Cortex of kidney (tissue), 1 donor: ENCODE measurements around the gene RASSF7.

Experiments used
- DNase-seq: peaks from one replicate; lab custom pipeline; 2025; lab: John Stamatoyannopoulos, UW

The RASSF7 gene

DNA sequence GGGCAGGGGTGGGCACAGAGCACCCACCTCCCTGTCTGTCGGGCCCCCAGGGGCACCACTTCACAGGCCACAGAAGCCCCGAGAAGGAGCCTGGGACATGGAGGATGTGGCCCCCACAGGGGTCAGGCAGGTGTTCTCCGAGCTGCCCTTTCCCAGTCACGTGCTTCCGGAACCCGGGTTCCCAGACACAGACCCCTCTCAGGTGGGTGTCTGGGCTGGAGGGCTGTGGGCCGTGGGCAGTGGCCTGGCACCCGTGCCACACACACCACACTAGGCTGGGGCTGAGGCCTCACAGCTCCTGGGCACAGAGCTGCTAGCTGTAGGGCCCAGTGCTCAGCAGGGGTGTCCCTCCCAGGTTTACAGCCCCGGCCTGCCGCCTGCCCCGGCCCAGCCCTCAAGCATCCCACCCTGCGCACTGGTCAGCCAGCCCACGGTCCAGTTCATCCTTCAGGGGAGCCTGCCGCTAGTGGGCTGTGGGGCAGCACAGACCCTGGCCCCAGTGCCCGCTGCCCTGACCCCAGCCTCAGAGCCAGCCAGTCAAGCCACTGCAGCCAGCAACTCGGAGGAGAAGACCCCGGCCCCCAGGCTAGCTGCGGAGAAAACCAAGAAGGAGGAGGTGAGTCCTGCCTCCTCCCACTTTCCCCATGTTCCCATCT is 49.5 kb downstream of the RASSF7 start:
- no peak for DNase-seq

DNA sequence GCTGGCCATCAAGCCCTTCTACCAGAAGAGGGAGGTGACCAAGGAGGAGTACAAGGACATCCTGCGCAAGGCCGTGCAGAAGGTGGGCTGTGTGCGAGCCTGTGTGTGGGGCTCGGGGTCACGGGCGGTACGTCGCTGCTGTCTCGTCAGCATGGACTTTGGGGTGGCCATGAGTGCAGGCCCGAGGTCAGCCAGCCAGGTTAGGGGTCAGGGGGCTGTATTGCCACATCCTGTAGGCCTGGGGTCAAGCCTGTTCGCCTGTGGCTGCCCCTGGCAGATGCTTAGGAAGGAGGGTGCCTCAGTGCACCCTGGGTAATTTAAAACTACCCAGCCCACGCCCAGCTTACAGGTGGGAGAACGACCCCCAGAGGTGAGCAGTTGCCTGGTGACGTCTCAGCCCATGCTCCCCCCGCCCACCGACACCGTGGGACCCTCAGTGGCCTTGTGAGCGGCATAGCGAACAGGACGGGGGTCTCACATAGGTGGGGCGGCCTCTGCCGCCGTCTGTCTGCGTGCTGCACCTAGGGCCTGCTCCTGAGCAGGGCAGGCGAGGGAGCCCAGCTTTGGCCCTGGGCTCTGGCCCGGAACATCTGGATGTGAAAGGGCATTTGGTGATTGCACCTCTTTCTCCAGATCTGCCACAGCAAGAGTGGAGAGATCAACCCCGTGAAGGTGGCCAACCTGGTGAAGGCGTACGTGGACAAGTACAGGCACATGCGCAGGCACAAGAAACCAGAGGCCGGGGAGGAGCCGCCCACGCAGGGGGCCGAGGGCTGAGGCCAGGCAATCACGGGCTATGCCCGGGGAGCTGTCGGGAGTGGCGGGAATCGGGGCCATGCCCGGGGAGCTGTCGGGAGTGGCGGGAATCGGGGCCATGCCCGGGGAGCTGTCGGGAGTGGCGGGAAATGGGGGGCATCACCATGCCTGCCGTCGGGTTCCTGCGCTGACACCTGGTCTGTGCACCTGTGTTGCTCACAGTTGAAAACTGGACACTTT is 50.5 kb downstream of the RASSF7 start:
- no peak for DNase-seq

GRCh38 chr11:612201-612960 is 51.6 kb downstream of the RASSF7 start:
- no peak for DNase-seq

DNA sequence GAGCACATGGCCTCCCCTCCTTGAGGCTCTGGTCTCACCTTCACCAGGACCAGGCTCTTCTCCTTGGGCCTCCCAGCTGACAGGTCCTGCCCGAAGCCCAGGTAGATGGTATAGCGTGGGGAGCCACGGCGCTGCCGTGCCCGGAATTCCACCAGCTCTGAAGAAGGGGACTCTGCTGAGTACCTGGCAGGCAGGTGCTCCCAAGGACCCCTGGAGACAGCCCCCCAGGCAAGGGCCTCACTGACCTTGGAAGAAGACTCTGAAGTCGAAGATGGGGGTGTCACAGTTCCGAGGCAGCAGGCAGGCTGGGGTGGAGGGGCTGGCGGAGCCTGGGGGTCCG is 52.2 kb downstream of the RASSF7 start:
- no peak for DNase-seq

GRCh38 chr11:613369-613968 is 52.7 kb downstream of the RASSF7 start:
- no peak for DNase-seq
